ENCODE data around the gene USP51.

DNA sequence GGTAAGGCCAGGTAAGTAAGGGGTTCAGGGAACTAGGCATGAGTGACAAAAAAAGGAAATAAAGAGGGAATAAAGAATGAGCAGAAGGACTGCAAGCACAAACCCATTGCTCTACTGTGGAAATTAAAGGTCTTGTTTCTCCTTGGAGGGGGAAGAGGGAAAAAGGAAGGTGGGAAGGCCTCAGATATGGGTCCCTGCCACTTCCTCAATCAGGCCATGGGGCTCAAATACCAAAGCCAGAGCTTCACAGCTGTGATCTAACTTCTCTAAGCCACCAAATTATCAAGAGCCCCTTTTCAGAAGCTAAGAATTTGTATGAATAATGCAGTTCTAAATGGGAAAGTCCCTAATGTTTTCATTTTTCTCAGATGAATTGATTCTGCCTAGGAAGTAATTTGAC, 4.7 kb downstream of the USP51 start:
- TF ChIP-seq, protein P1, sequence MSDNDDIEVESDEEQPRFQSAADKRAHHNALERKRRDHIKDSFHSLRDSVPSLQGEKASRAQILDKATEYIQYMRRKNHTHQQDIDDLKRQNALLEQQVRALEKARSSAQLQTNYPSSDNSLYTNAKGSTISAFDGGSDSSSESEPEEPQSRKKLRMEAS (IDR thresholded peaks at IDR 0.05) = no peak
- no peak for TF ChIP-seq POLR2A (IDR thresholded peaks at IDR 0.05; ENCODE audit: borderline replicate concordance, extremely low read depth, insufficient read depth, insufficient read length)
- TF ChIP-seq, protein P2, sequence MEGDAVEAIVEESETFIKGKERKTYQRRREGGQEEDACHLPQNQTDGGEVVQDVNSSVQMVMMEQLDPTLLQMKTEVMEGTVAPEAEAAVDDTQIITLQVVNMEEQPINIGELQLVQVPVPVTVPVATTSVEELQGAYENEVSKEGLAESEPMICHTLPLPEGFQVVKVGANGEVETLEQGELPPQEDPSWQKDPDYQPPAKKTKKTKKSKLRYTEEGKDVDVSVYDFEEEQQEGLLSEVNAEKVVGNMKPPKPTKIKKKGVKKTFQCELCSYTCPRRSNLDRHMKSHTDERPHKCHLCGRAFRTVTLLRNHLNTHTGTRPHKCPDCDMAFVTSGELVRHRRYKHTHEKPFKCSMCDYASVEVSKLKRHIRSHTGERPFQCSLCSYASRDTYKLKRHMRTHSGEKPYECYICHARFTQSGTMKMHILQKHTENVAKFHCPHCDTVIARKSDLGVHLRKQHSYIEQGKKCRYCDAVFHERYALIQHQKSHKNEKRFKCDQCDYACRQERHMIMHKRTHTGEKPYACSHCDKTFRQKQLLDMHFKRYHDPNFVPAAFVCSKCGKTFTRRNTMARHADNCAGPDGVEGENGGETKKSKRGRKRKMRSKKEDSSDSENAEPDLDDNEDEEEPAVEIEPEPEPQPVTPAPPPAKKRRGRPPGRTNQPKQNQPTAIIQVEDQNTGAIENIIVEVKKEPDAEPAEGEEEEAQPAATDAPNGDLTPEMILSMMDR (IDR thresholded peaks at IDR 0.05 in 2 of 3, conservative IDR thresholded peaks at IDR 0.05 in 1 of 3; ENCODE audit: borderline replicate concordance in 1 of 3, insufficient read depth in 1 of 3, low read depth in 2 of 3, low read length in 2 of 3) = no peak
- no peak for TF ChIP-seq SP1 (IDR thresholded peaks at IDR 0.05; ENCODE audit: low read depth)
- TF ChIP-seq POLR2AphosphoS5 (IDR thresholded peaks at IDR 0.05; ENCODE audit: low read depth, low read length) = no peak
- TF ChIP-seq EZH2phosphoT487 (IDR thresholded peaks at IDR 0.05; ENCODE audit: borderline replicate concordance) = no peak
